Psoas muscle (tissue), 8 donors: ENCODE measurements around the gene BCAR3. TPM values are rescaled to one million over a fixed set of nuclear protein-coding genes. Genes with fewer than 3 reads are reported as not detected.
"Not testable (repeated sequence)": the region's sequence is repeated elsewhere in the genome, so short reads cannot be mapped to it uniquely, and the experiment has no call there.

Experiments used
- ATAC-seq, 4 donors: fragments of 200-7000 bp; cut with Tn5 transposase; one replicate each; pipeline ENCODE4 v1.9.1; 2020; ENCODE audit warnings: moderate library complexity in 3 of 4, mild to moderate bottlenecking in 2 of 4
- DNase-seq, 2 donors: peaks; one replicate each; pipeline ENCODE4 v3.0.0-alpha.2; 2020
- H3K27ac ChIP-seq: fragments of 200-600 bp; one replicate; pipeline ENCODE4 v1.8.0; 2022
- H3K27me3 ChIP-seq, 3 donors: fragments of 200-600 bp in 1 of 3; one replicate each; pipeline versions ENCODE4 v1.6.1 to v1.8.0; 2013 to 2022; ENCODE audit warnings: low read length in 2 of 3, mild to moderate bottlenecking in 2 of 3, moderate library complexity in 1 of 3; ENCODE audit not compliant: insufficient read depth in 3 of 3
- H3K36me3 ChIP-seq, 2 donors: fragments of 200-600 bp in 1 of 2; one replicate each; pipeline versions ENCODE4 v1.6.1 to v1.8.0; 2013 to 2022; ENCODE audit warnings: low read depth in 1 of 2, mild to moderate bottlenecking in 1 of 2, moderate library complexity in 1 of 2; ENCODE audit not compliant: insufficient read depth in 1 of 2
- H3K4me1 ChIP-seq: fragments of 200-600 bp; one replicate; pipeline ENCODE4 v1.8.0; 2022
- H3K4me3 ChIP-seq: fragments of 200-600 bp; one replicate; pipeline ENCODE4 v1.8.0; 2022; ENCODE audit warnings: mild to moderate bottlenecking
- H3K9me3 ChIP-seq: fragments of 200-600 bp; one replicate; pipeline ENCODE4 v1.8.0; 2022
- CTCF ChIP-seq: fragments of 200-600 bp; IDR thresholded peaks from one replicate; pipeline ENCODE4 v1.8.0; 2022; ENCODE audit warnings: antibody characterized with exemption
- WGBS, 3 donors: extraction: QIAGEN DNeasy Blood & Tissue Kit; methylation state at CpG; one replicate each; pipeline versions ENCODE4 v1.1.6 to v1.1.7; 2013; 5-methylcytosine and 5-hydroxymethylcytosine counted together
- intact Hi-C, 2 donors: fragments of 100-400 bp; cut with DNase I; formaldehyde crosslinking; loops; one replicate each; pipeline versions ENCODE4 v1.11.0 to v1.14.2; 2022
- polyA plus RNA-seq, 3 donors: library from polyadenylated mRNA; stranded (reverse); fragments of 200-250 nt; gene quantifications; one replicate each; pipeline ENCODE4 v1.2.3, GENCODE V29; 2013
- total RNA-seq, 4 donors: library from RNA; stranded (reverse); fragmentation: NEBNext Ultra II Directional in 2 of 4; extraction: Animal tissue kit (Norgen Biotek cat#: 25700) in 2 of 4; gene quantifications; one replicate each; pipeline versions ENCODE4 v1.2.1 to v1.2.4, GENCODE V29; 2021 to 2023
- donor health status: healthy with polysubstance abuse.
- donor health status: DM: no; HTN: no; CAD: no; lungs with moderate emphysema.
- donor health status: Bipolar disorder and iron deficiency.
- donor health status: healthy.
- donor health status: DM: yes; HTN: yes; CAD: no.
- donor health status: DM: no; HTN: no; CAD: no.
- donor health status: DM: no; HTN: no; CAD: no.
- donor health status: DM: yes; HTN: yes; CAD: no.

BCAR3 gene
- total and polyA plus RNA-seq, 7 donors, result 15.8 to 64.1 (median 18.4) TPM

GRCh38 chr1:93675271-93675670 is 6.4 kb downstream of the BCAR3 start:
- Histone ChIP-seq H3K4me3 (no peak overlapping the region), H3K9me3 (no peaks in the 10 kb centered on the region), H3K4me1 (peaks cover 43% of the 10 kb centered on the region), H3K36me3 (peaks cover 0 to 9% of the 10 kb centered on the region in 2 donors), H3K27me3 (no peaks in the 10 kb centered on the region), H3K27ac (no peak overlapping the region)
- no peak for TF ChIP-seq CTCF
- ATAC-seq (no peak), DNase-seq (no peak)
- 51 to 62% (median 52%) methylated on average over 3 of the region's 3 CpGs for WGBS, 3 donors
- intact Hi-C loops, result no loop called here

GRCh38 chr1:93674071-93674470 is 7.6 kb downstream of the BCAR3 start:
- H3K9me3 ChIP-seq, H3K27me3 ChIP-seq, H3K4me3 ChIP-seq, intact Hi-C loops, DNase-seq, H3K27ac ChIP-seq, H3K36me3 ChIP-seq, ATAC-seq: not testable (repeated sequence)
- WGBS, 3 donors, result 81 to 88% (median 85%) methylated on average over 6 of the region's 6 CpGs
- peaks cover 50% of the 10 kb centered on the region for H3K4me1 ChIP-seq

GRCh38 chr1:93673163-93673829 is 8.3 kb downstream of the BCAR3 start:
- Histone ChIP-seq H3K27me3 (no peaks in the 10 kb centered on the region), H3K9me3 (no peaks in the 10 kb centered on the region), H3K4me3 (no peak overlapping the region), H3K27ac (no peak overlapping the region), H3K36me3 (peaks cover under 1 to 9% of the 10 kb centered on the region in 2 donors), H3K4me1 (peaks cover 50% of the 10 kb centered on the region)
- 87 to 93% (median 87%) methylated on average over 2 of the region's 2 CpGs for WGBS, 3 donors
- DNase-seq (no peak), ATAC-seq (no peak)
- intact Hi-C loops, result no loop called here
- no peak for TF ChIP-seq CTCF

GRCh38 chr1:93672477-93673162 is 9.0 kb downstream of the BCAR3 start:
- H3K27me3 ChIP-seq, result no peaks in the 10 kb centered on the region
- H3K4me1 ChIP-seq, result peaks cover 50% of the 10 kb centered on the region
- no peak overlapping the region for H3K4me3 ChIP-seq
- intact Hi-C loops, result no loop called here
- peaks cover 5 to 9% of the 10 kb centered on the region in 2 donors for H3K36me3 ChIP-seq
- H3K27ac ChIP-seq, result no peak overlapping the region
- H3K9me3 ChIP-seq, result no peaks in the 10 kb centered on the region
- no peak for TF ChIP-seq CTCF
- DNase-seq (no peak), ATAC-seq (no peak)
- 81 to 82% (median 81%) methylated on average over 5 of the region's 5 CpGs for WGBS, 3 donors

- ATAC-seq, result peak in 1 of 4 donors; percentile 39
- peak; percentile 57 to 58 for DNase-seq
- H3K9me3 ChIP-seq, result no peaks in the 10 kb centered on the region
- intact Hi-C loops, result no loop called here
- no peaks in the 10 kb centered on the region for H3K27me3 ChIP-seq
- H3K4me1 ChIP-seq, result peaks cover 50% of the 10 kb centered on the region
- H3K4me3 ChIP-seq, result no peak overlapping the region
- H3K27ac ChIP-seq, result peak overlapping the region; percentile 21
- peaks cover 5 to 9% of the 10 kb centered on the region in 2 donors for H3K36me3 ChIP-seq
- no peak for TF ChIP-seq CTCF
- whole genome bisulfite sequencing, 3 donors, result 24 to 52% (median 39%) methylated on average over 1 of the region's 1 CpG
These were observed 9.6 kb downstream of the BCAR3 start for GRCh38 chr1:93672069-93672468.
